Activated CD4-positive, alpha-beta T cell treated with anti-CD3 and anti-CD28 coated beads, Interleukin-2, amount 10 ng/mL, durations not matched to agents 7 days and 5 days (primary cell): Measurements from ENCODE around the gene ATF4. TPM values are rescaled to one million over a fixed set of nuclear protein-coding genes. Genes with fewer than 3 reads are reported as not detected.
A peak's percentile ranks its signal among the peaks of the same experiment; 100 is the strongest.
"Not testable (repeated sequence)": the region's sequence is repeated elsewhere in the genome, so short reads cannot be mapped to it uniquely, and the experiment has no call there.

ENCODE experiments used
- CTCF ChIA-PET: fragments of 350-600 bp; sonication (Branson Sonifier 250); formaldehyde crosslinking; loops from one replicate; lab custom pipeline; 2021; ENCODE audit warnings: antibody characterized with exemption; lab: Charles Lee
- POLR2A ChIA-PET: fragments of 350-600 bp; sonication (Branson Sonifier 250); formaldehyde crosslinking; loops from one replicate; lab custom pipeline; 2021; ENCODE audit warnings: antibody characterized with exemption; lab: Charles Lee
- DNase-seq: peaks from one replicate; pipeline ENCODE4 v3.0.0-alpha.2; 2020
- H3K27ac Mint-ChIP-seq: one replicate; pipeline ENCODE4 v1.8.0; 2021; ENCODE audit warnings: mild to moderate bottlenecking, moderate library complexity, mixed read lengths
- H3K27me3 Mint-ChIP-seq: one replicate; pipeline ENCODE4 v1.8.0; 2021; ENCODE audit warnings: mixed read lengths
- H3K36me3 Mint-ChIP-seq: one replicate; pipeline ENCODE4 v1.8.0; 2021; ENCODE audit warnings: low read depth, mixed read lengths
- H3K4me1 Mint-ChIP-seq: one replicate; pipeline ENCODE4 v1.8.0; 2021; ENCODE audit warnings: mixed read lengths
- H3K4me3 Mint-ChIP-seq: one replicate; pipeline ENCODE4 v1.8.0; 2021; ENCODE audit warnings: mild to moderate bottlenecking, moderate library complexity, mixed read lengths
- H3K9me3 Mint-ChIP-seq: one replicate; pipeline ENCODE4 v1.8.0; 2021; ENCODE audit warnings: mixed read lengths
- total RNA-seq, 2 experiments: library from RNA; stranded (reverse); gene quantifications; one replicate each; pipeline ENCODE4 v1.2.3, GENCODE V29; 2021

Gene ATF4
- total RNA-seq, 2 experiments from 2014 or later = 372 to 437 TPM

- CTCF ChIA-PET = interaction anchor here (1.1 to 2.3 kb wide), 6 partner anchors 10 to 181 kb away, joined by 3 to 7 read pairs (median 5); partner anchors contain the start of gene ATF4
- peaks cover 29% of the 10 kb centered on the region for H3K36me3 Mint-ChIP-seq
- no peak for DNase-seq
- H3K4me1 Mint-ChIP-seq = peaks cover 43% of the 10 kb centered on the region
- H3K27ac Mint-ChIP-seq = peak overlapping the region; percentile 86
- no peaks in the 10 kb centered on the region for H3K9me3 Mint-ChIP-seq
- POLR2A ChIA-PET = interaction anchor here (2.5 kb wide), 1 partner anchor 16 kb away, joined by 16 read pairs; the partner anchor contains the start of gene ATF4
- peaks cover 3% of the 10 kb centered on the region for H3K27me3 Mint-ChIP-seq
- H3K4me3 Mint-ChIP-seq = peak overlapping the region; percentile 96
These were observed 16.7 kb upstream of the ATF4 start for GRCh38 chr22:39503630-39504029.

DNA sequence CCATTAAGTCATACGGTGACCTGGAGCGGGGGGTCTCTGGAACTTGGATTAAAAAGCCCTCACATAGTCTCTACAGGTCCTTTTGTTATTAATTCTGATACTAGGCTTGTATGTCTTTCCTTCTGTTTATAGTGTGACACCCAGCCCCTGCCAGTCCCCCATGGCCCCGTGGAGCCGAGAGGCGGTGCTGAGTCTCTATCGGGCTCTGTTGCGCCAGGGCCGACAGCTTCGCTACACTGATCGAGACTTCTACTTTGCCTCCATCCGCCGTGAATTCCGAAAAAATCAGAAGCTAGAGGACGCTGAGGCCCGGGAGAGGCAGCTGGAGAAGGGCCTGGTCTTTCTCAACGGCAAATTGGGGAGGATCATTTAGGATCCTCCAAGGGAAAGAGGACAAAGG lies 16.3 kb upstream of the ATF4 start:
- DNase-seq = no peak
- ChIA-PET CTCF (interaction anchor here (1.1 to 1.7 kb wide), 4 partner anchors 10 to 182 kb away, joined by 3 to 5 read pairs (median 4); partner anchors contain the start of gene ATF4), POLR2A (interaction anchor here (2.5 kb wide), 1 partner anchor 16 kb away, joined by 16 read pairs; the partner anchor contains the start of gene ATF4)
- Mint-ChIP-seq H3K27me3 (peaks cover 3% of the 10 kb centered on the region), H3K27ac (no peak overlapping the region), H3K36me3 (peaks cover 32% of the 10 kb centered on the region), H3K9me3 (no peaks in the 10 kb centered on the region), H3K4me1 (peaks cover 45% of the 10 kb centered on the region), H3K4me3 (peak overlapping the region; percentile 96)

DNA sequence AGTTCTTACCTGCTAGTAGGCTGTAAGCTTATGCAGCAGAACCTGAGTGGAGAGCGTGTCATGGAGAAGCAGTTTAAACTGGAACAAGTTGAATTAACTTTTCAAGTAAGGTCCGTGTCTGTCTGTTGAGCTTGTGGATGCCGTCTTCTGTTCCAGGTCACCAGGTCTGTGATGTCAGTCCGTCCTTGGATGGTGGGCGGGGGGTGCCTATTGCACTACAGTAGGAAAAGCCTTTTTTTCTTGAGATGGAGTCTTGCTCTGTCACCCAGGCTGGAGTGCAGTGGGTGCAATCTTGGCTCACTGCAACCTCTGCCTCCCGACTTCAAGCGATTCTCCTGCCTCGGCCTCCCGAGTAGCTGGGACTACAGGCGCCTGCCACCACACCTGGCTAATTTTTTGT lies 13.3 kb upstream of the ATF4 start:
- H3K27me3 Mint-ChIP-seq, H3K9me3 Mint-ChIP-seq, H3K4me3 Mint-ChIP-seq, H3K27ac Mint-ChIP-seq, DNase-seq, POLR2A ChIA-PET: not testable (repeated sequence)
- Mint-ChIP-seq H3K4me1 (peaks cover 40% of the 10 kb centered on the region), H3K36me3 (peaks cover 52% of the 10 kb centered on the region)
- CTCF ChIA-PET = interaction anchor here (1.0 kb wide), 1 partner anchor 11 kb away, joined by 3 read pairs; no protein-coding TSS in a partner anchor

DNA sequence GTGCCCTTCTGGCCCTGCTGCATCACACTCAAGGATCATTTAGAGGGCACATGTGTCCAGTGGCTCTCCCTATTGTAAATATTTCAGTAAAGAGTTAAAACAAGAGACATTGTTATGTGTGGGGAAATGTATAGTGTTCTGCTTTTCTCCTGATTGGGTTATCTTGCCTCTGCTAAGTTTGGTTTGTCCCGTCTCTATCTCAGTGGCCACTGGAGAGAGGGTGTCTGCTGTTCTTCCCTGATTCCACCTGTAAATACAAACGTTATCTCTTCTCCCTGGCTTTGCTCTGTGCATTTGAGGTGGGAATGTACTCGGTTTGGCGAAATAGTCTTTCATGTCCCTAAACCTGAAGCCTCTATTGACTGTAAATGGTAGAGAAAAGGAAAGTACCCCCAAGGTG lies 12.0 kb upstream of the ATF4 start:
- no peak for DNase-seq
- Mint-ChIP-seq H3K4me3 (no peak overlapping the region), H3K9me3 (no peaks in the 10 kb centered on the region), H3K36me3 (peaks cover 57% of the 10 kb centered on the region), H3K4me1 (peaks cover 39% of the 10 kb centered on the region), H3K27me3 (no peaks in the 10 kb centered on the region), H3K27ac (no peak overlapping the region)
- ChIA-PET POLR2A (no interaction called here), CTCF (interaction anchor here (0.9 kb wide), 1 partner anchor 12 kb away, joined by 3 read pairs; no protein-coding TSS in a partner anchor)

- Mint-ChIP-seq H3K36me3 (peaks cover 67% of the 10 kb centered on the region), H3K27ac (no peak overlapping the region), H3K4me1 (peaks cover 36% of the 10 kb centered on the region), H3K27me3 (no peaks in the 10 kb centered on the region), H3K9me3 (no peaks in the 10 kb centered on the region), H3K4me3 (no peak overlapping the region)
- POLR2A ChIA-PET = interaction anchor here (1.8 kb wide), 1 partner anchor 9 kb away, joined by 5 read pairs; the partner anchor contains the start of gene ATF4
- CTCF ChIA-PET = interaction anchor here (0.6 to 1.3 kb wide), 3 partner anchors 9 to 167 kb away, joined by 3 to 4 read pairs (median 3); partner anchors contain the start of gene MIEF1
- no peak for DNase-seq
These were observed 9.7 kb upstream of the ATF4 start for GRCh38 chr22:39510529-39511149.

- Mint-ChIP-seq H3K36me3 (peaks cover 67% of the 10 kb centered on the region), H3K9me3 (no peaks in the 10 kb centered on the region), H3K27me3 (no peaks in the 10 kb centered on the region), H3K4me1 (peaks cover 36% of the 10 kb centered on the region), H3K27ac (no peak overlapping the region), H3K4me3 (no peak overlapping the region)
- DNase-seq = no peak
- ChIA-PET CTCF (interaction anchor here (1.1 to 2.2 kb wide), 3 partner anchors 9 to 167 kb away, joined by 3 to 5 read pairs (median 4); partner anchors contain the start of gene MIEF1), POLR2A (interaction anchor here (1.8 kb wide), 1 partner anchor 9 kb away, joined by 5 read pairs; the partner anchor contains the start of gene ATF4)
These were observed 9.1 kb upstream of the ATF4 start for GRCh38 chr22:39511226-39511625.

DNA sequence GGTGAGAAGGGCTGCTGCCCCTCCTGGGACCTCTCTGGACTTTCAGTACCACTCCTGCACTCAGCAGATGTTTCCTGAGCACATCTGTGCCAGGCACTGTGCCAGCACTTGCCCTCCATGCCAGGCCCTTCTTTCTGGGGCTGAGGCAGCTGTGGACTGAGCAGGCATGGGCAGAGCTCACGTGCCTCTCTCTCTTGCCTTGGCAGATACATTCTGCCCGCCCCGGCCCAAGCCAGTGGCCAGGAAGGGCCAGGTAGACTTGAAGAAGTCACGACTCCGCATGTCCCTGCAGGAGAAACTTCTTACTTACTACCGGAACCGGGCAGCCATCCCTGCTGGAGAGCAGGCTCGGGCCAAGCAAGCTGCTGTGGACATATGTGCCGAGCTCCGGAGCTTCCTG lies 8.3 kb upstream of the ATF4 start:
- DNase-seq = no peak
- ChIA-PET CTCF (interaction anchor here (0.5 to 2.2 kb wide), 3 partner anchors 17 to 633 kb away, joined by 3 to 5 read pairs (median 4); no protein-coding TSS in a partner anchor), POLR2A (interaction anchor here (1.8 kb wide), 1 partner anchor 8 kb away, joined by 5 read pairs; the partner anchor contains the start of gene ATF4)
- no peak overlapping the region for H3K27ac Mint-ChIP-seq
- H3K4me1 Mint-ChIP-seq = peaks cover 32% of the 10 kb centered on the region
- peaks cover 63% of the 10 kb centered on the region for H3K36me3 Mint-ChIP-seq
- no peaks in the 10 kb centered on the region for H3K9me3 Mint-ChIP-seq
- no peaks in the 10 kb centered on the region for H3K27me3 Mint-ChIP-seq
- no peak overlapping the region for H3K4me3 Mint-ChIP-seq

DNA sequence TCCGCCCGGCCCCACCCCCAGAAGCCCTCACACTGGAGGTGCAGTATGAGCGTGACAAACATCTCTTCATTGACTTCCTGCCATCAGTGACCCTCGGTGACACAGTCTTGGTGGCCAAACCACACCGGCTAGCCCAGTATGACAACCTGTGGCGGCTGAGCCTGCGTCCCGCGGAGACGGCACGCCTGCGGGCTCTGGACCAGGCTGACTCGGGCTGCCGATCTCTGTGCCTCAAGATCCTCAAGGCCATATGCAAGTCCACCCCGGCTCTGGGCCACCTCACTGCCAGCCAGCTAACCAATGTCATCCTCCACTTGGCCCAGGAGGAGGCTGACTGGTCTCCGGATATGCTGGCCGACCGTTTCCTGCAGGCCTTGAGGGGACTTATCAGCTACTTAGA lies 6.6 kb upstream of the ATF4 start:
- H3K4me3 Mint-ChIP-seq = no peak overlapping the region
- ChIA-PET CTCF (interaction anchor here (0.9 to 5.5 kb wide), 8 partner anchors 10 to 176 kb away, joined by 3 to 54 read pairs (median 4); partner anchors contain the start of gene RPS19BP1), POLR2A (no interaction called here)
- H3K9me3 Mint-ChIP-seq = no peaks in the 10 kb centered on the region
- H3K36me3 Mint-ChIP-seq = peaks cover 63% of the 10 kb centered on the region
- no peak for DNase-seq
- H3K27ac Mint-ChIP-seq = no peak overlapping the region
- H3K4me1 Mint-ChIP-seq = peaks cover 34% of the 10 kb centered on the region
- no peaks in the 10 kb centered on the region for H3K27me3 Mint-ChIP-seq

GRCh38 chr22:39514373-39514973 lies 5.9 kb upstream of the ATF4 start:
- Mint-ChIP-seq H3K4me3 (no peak overlapping the region), H3K36me3 (peaks cover 58% of the 10 kb centered on the region), H3K27me3 (no peaks in the 10 kb centered on the region), H3K9me3 (no peaks in the 10 kb centered on the region), H3K27ac (no peak overlapping the region), H3K4me1 (peaks cover 40% of the 10 kb centered on the region)
- POLR2A ChIA-PET = interaction anchor here (0.7 kb wide), 1 partner anchor 10 kb away, joined by 3 read pairs; no protein-coding TSS in a partner anchor
- CTCF ChIA-PET = interaction anchor here (0.9 to 5.5 kb wide), 12 partner anchors 8 to 195 kb away, joined by 3 to 54 read pairs (median 4); partner anchors contain the start of genes MIEF1, RPL3 and RPS19BP1
- peak; percentile 65 for DNase-seq

- Mint-ChIP-seq H3K36me3 (peaks cover 56% of the 10 kb centered on the region), H3K9me3 (no peaks in the 10 kb centered on the region), H3K4me1 (peaks cover 39% of the 10 kb centered on the region), H3K27me3 (peaks cover 1% of the 10 kb centered on the region), H3K4me3 (no peak overlapping the region), H3K27ac (peak overlapping the region; percentile 58)
- ChIA-PET POLR2A (interaction anchor here (0.7 kb wide), 1 partner anchor 9 kb away, joined by 3 read pairs; no protein-coding TSS in a partner anchor), CTCF (interaction anchor here (0.9 to 5.5 kb wide), 11 partner anchors 7 to 529 kb away, joined by 3 to 54 read pairs (median 5); partner anchors contain the start of genes MIEF1, RPL3 and RPS19BP1)
- DNase-seq = no peak
These were observed 4.9 kb upstream of the ATF4 start for GRCh38 chr22:39515266-39516050.

DNA sequence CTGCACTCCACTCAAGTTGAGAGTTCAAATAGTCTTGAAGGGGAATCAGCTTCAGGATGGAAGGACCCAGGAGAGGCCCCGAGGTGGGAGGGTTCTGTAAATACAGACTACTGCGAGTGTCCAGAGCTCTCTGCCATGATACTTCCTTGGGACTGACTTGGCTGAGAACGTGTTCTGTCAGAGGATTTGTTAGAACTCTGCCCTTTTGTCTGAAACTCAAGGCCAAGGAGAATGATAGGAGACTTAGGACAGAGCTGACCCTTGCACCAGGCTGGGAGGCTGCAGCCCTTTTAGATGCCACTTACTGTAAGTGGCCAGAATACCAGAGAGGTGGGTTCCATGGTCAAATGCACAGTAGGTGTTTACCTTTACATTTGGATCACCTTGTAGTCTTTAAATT lies 2.9 kb upstream of the ATF4 start:
- DNase-seq = no peak
- Mint-ChIP-seq H3K27ac (no peak overlapping the region), H3K27me3 (peaks cover 1% of the 10 kb centered on the region), H3K4me1 (peaks cover 50% of the 10 kb centered on the region), H3K9me3 (no peaks in the 10 kb centered on the region), H3K4me3 (no peak overlapping the region), H3K36me3 (peaks cover 65% of the 10 kb centered on the region)
- ChIA-PET CTCF (interaction anchor here (0.9 to 5.5 kb wide), 7 partner anchors 12 to 200 kb away, joined by 3 to 54 read pairs (median 4); partner anchors contain the start of genes MIEF1 and RPS19BP1), POLR2A (no interaction called here)
